Activated T-helper 9 cell treated with anti-CD3 and anti-CD28 coated beads, Interleukin-2, amount 50 U/mL, for 16 hours (primary cell): Measurements from ENCODE around the gene TBC1D22A.
A peak's percentile ranks its signal among the peaks of the same experiment; 100 is the strongest.
"Not testable (repeated sequence)": the region's sequence is repeated elsewhere in the genome, so short reads cannot be mapped to it uniquely, and the experiment has no call there.

Experiments used
- DNase-seq: peaks from one replicate; pipeline ENCODE4 v3.0.0-alpha.2; 2020; ENCODE audit warnings: low read depth

TBC1D22A gene

GRCh38 chr22:46762238-46763050 is at the start of gene TBC1D22A:
TSS of gene TBC1D22A (plus strand) at chr22:46762650. CDS start at chr22:46762787, 137 bp downstream.
- peak; percentile 92 for DNase-seq

DNA sequence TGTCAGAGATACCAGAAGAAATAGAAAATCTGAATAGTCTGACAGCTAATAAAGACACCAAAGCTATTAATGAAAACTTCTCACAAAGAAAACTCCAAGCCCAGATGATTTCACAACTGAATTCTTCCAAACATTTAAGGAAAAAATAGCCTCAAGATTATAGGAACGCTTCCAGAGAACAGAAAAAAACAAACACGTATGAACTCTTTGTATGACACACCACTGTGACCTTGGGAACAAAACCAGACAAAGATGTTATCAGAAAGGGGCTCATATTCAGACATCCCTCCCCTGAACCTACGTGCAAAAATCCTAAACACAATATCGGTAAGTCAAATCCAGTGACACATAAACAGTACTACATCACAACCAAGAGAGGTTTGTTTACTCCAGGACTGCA is 47.9 kb upstream of the TBC1D22A start:
- no peak for DNase-seq

DNA sequence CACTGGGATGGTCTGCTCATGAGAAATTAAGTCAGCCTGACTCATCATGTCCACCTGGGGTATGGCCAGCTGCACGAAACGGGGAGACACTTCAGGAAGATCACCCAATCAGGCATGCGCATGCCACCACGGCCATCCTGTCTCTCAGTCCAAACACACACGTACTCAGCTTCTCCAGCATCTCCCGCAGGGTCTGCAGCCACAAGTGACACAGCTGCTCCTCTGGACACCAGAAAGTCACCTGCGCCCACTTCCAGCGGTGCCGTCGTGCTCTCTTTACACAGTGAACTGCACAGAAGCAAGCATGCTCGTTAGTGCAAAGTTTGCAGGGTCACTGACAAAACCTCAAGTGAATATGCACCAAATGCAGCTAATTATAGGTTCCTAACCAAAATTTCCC is 42.5 kb upstream of the TBC1D22A start:
- no peak for DNase-seq

GRCh38 chr22:46721501-46722085 is 40.9 kb upstream of the TBC1D22A start:
- DNase-seq, result no peak

GRCh38 chr22:46723882-46724281 is 38.6 kb upstream of the TBC1D22A start:
- DNase-seq, result no peak

DNA sequence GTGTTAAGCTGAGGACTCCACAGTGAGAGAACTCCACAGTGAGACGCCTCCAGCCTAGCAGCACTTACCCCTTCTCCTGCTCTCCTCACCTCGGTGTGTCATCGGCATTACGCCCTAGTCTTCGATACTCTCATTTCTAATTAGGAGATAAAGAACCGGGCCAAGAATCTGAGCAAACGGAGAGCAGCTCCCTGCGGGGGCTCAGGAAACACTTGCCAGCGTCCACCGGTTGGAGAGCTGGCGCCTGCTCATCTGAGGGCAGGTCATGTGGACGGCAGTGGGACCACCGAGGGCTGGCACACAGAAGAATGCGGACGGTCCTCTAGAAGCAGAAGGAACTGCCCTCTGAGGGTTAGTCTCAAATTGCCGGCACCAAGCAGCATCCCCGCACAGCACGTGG is 37.4 kb upstream of the TBC1D22A start:
- DNase-seq, result no peak

DNA sequence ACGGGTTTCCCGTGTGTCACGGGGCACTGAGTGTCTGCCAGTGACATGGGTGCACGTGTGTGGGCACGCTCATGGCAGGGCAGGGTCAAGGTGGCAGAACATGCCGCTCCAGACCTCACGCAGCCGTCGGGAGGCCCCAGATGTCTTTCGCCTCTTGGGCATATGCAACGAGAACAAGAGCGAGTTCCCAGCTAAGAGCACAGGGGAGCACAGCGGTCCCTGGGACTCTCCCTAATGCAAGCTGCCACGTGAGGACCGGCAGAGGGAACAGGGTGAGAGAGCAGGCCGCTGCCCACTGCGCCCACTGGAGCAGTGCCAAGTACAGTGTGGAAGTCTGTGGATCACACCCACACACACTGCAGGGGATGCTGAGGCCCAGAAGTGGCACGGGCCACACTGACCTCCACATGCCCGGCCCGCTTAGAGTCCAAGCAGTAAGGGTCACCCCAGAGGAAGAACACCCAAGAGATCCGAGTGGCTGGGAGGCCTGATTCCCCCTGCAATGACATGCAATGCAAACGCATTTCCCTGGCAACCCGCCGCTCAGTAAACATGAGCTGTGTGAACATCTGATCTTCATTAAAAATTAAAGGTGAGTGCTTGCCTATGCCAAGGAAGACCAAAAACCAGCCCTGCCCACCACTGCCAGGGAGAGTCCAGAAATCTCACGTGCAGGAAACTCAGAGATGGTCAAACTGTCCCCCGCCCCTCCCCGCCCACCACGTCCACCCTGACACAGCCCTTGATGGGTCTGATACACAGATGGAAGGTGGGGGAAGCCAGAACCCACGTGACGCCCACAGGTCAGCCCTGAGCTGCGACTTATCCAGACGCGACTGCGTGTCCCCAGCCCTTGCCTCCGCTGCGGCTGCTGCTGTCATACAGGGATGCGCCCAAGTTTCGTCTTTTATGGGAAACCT is 36.1 kb upstream of the TBC1D22A start:
- no peak for DNase-seq

- DNase-seq, result no peak
Measured at GRCh38 chr22:46726986-46727317, 35.5 kb upstream of the TBC1D22A start.

DNA sequence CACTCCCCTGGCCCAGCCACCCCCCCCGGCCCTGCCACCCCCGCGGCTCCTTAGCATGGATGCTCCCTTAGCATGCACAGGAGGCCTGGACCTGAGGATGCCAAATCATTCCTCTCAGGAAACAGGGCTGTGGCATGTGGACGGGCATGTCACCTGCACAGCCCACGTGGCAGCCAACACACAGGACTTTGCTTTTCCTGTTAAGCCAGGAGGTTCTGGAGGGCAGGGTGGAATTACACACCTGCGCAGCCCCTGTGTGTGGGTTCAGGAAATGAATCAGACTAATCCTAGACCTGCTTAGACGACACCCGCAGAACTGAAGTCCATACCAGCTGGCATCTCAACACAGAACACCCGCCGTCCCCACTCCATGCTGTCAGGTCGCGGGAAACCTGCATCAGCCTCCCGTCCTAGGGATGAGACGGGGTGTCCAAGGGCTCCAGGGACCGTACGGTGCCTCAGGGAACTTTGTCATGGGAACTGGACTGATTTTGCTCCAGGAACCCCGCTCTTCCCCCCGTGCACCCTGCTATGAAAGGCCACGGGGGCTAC is 34.6 kb upstream of the TBC1D22A start:
- DNase-seq, result no peak

- no peak for DNase-seq
Measured at GRCh38 chr22:46728470-46728869, 34.0 kb upstream of the TBC1D22A start.

DNA sequence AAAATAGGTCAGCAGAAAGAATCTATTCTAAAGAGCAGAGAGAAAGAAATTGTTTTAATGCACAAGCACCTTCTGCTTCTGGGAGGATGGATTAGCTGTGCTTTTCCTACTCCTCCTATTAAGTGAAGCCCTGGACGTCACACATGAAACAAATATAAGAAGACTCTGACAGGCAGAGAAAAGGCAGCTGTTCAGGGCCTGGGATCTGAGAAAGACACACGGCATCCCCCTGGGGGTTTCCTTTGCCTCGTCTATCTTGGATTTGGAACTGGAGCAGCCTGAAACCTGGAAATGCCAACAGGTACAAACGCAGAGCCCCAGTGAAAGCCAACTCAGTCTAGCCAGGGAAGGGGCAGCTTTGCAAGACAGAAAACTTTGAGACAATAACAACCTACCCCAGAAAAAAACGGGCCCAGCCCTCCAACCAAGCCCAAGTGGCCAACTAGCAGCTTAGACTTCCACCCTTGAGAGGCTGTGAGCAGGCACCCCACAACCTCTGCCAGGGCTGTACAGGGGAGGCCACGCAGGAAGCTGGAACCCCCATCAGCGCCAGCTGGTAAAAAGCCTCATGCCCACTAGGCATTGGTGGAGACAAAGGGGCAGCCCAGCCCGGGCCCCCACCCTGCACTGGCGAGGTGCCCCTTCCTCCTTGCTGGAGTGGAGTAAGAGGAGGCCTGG is 31.7 kb upstream of the TBC1D22A start:
- DNase-seq, result no peak

DNA sequence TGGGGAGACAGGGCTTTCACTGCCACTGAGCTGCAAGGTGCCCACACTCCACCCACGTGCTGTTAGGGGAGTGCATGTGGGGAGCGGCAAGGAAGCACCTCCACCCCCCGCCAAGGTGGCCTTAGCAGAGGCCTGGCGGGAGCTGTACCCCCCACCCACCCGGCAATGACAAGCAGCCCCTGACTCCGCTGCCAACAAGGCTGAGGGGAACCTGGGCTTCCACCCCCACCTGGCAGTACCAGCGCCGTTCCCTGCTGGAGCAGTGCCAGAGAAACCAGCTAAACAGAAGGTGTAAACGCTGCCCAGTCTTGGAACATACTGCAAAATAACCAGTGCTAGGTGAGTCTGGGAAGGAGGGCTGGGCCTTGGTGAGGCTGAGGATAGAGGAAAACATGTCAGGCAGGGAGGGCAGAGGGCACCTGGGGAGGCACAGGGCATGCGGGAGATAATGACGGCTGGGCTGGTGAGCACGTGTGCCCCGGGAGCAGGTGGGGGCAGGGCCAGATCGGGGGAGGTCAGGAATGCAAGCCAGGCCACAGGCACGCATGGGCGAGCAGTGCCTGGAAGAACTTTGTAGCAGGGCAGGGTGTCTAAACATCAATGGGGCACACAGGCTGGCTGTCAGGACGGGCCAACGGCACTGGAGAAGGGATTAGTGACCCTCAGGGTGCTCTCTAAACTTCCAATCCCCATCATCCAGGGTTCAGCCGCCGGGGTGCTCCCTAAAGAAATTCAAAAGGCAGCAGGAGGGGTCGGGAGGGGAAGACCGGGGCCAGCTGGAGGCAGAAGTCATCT is 31.0 kb upstream of the TBC1D22A start:
- no peak for DNase-seq

DNA sequence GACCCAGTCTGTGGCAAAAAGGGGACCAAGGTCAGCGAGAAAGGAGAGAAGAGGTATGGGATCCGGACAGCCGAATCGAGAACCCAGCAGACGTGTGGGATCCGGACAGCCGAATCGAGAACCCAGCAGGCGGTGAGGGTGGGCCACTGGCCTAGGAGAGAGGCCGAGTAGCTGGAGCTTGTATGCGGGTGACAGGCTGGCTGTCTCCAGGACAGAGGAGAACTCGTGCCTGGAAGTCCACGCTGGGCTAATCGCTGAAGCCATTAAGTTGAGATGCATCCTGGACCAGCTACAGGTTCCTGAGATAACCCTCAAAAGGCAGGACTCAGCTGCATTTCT is 30.4 kb upstream of the TBC1D22A start:
- DNase-seq, result no peak

GRCh38 chr22:46732513-46732912 is 29.9 kb upstream of the TBC1D22A start:
- DNase-seq, result no peak

DNA sequence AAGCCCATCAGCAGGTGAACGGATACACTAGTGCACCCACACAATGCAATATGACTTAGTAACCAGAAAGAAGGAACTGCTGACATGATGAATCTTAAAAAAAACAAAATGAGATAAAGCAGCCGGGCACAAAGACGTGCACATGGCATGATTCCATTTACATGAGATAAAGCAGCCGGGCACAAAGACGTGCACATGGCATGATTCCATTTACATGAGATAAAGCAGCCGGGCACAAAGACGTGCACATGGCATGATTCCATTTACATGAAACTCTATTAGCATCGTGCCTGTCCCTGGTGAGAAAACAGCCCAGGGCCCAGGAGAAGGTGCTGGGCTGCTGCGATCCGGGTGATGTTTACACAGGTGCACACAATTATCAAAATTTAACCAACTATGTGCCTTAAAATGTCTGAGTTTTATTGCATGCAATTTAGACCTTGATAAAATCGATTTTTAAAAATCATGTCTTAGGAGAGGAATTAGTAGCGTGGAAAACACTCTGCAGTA is 28.2 kb upstream of the TBC1D22A start:
- not testable (repeated sequence) for DNase-seq

DNA sequence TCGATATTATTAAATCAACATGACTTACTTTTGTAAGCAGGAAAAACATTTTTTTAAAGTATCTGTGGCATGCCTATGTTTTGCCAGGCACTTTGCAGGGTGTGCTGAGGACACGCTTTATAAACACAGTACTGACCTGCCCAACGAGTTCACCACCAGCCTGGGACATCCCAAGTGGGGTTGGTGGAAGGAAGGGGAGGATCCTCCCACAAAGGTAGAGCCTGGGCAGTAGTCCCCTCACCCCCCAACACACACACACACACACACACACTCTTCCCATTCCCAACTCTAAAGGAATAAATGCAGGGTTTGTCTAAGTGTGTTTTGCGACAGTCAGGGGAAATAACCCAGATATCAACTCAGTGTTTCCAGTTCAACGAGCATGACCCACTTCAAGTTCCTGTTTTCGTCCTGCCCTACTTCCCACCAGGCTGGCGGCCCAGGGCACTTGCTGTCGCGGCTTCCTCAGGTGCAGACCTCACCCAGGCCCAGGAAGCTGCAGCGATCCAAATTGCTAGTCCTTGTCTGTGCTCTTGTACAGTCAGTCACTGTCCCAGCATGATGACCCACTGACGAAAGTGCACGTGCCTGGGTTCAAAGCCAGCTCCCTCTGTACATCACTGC is 27.5 kb upstream of the TBC1D22A start:
- DNase-seq, result peak; percentile 61

GRCh38 chr22:46735747-46736608 is 26.5 kb upstream of the TBC1D22A start:
- no peak for DNase-seq

- no peak for DNase-seq
Measured at GRCh38 chr22:46736705-46737104, 25.7 kb upstream of the TBC1D22A start.
